Measurements from ENCODE around the gene FGFBP1.
"Not testable (repeated sequence)": the region's sequence is repeated elsewhere in the genome, so short reads cannot be mapped to it uniquely, and the experiment has no call there.

FGFBP1 gene

GRCh38 chr4:15944895-15945294 is 6.4 kb upstream of the FGFBP1 start:
- no peak for DNase-seq

GRCh38 chr4:15942283-15942682 is 3.7 kb upstream of the FGFBP1 start:
- no peak for DNase-seq

GRCh38 chr4:15938182-15938581 is 358 bp downstream of the FGFBP1 start:
- no peak for DNase-seq

GRCh38 chr4:15936495-15936894 is 2.0 kb downstream of the FGFBP1 start:
- DNase-seq, result no peak

GRCh38 chr4:15935504-15936402 is 2.8 kb downstream of the FGFBP1 start:
- no peak for DNase-seq

- no peak for DNase-seq
Observed at GRCh38 chr4:15934259-15934658, 4.3 kb downstream of the FGFBP1 start.

- DNase-seq, result no peak
Observed at GRCh38 chr4:15931451-15932210, 6.9 kb downstream of the FGFBP1 start.

- DNase-seq, result no peak
Observed at GRCh38 chr4:15930314-15930713, 8.2 kb downstream of the FGFBP1 start.

- no peak for DNase-seq
Observed at GRCh38 chr4:15929540-15929939, 9.0 kb downstream of the FGFBP1 start.

- no peak for DNase-seq
Observed at GRCh38 chr4:15928883-15929282, 9.7 kb downstream of the FGFBP1 start.

GRCh38 chr4:15926486-15926885 is 12.1 kb downstream of the FGFBP1 start:
- DNase-seq, result no peak

GRCh38 chr4:15925830-15926229 is 12.7 kb downstream of the FGFBP1 start:
- no peak for DNase-seq

GRCh38 chr4:15921592-15921932 is 17.0 kb downstream of the FGFBP1 start:
- DNase-seq, result no peak

- no peak for DNase-seq
Observed at GRCh38 chr4:15920723-15921591, 17.6 kb downstream of the FGFBP1 start.

GRCh38 chr4:15918484-15919129 is 19.9 kb downstream of the FGFBP1 start:
- no peak for DNase-seq

GRCh38 chr4:15917297-15917696 is 21.2 kb downstream of the FGFBP1 start:
- DNase-seq, result no peak

GRCh38 chr4:15916358-15916757 is 22.2 kb downstream of the FGFBP1 start:
- DNase-seq, result not testable (repeated sequence)

- DNase-seq, result no peak
Observed at GRCh38 chr4:15914736-15915135, 23.8 kb downstream of the FGFBP1 start.

- no peak for DNase-seq
Observed at GRCh38 chr4:15914291-15914690, 24.2 kb downstream of the FGFBP1 start.

GRCh38 chr4:15913631-15913970 is 24.9 kb downstream of the FGFBP1 start:
- DNase-seq, result no peak

GRCh38 chr4:15912961-15913630 is 25.4 kb downstream of the FGFBP1 start:
- no peak for DNase-seq

GRCh38 chr4:15912236-15912635 is 26.3 kb downstream of the FGFBP1 start:
- no peak for DNase-seq
